HEK293 (cell line): Measurements from ENCODE around the gene SAMD1.

Experiments
- CTCF ChIA-PET: fragments of 350-600 bp; formaldehyde crosslinking; extraction: SDS; loops from one replicate; lab custom pipeline; 2021; ENCODE audit warnings: antibody characterized with exemption; lab: Yijun Ruan, JAX
- POLR2A ChIA-PET: fragments of 300-600 bp; formaldehyde crosslinking; extraction: SDS; loops from one replicate; lab custom pipeline; 2020; ENCODE audit warnings: antibody characterized with exemption, inconsistent platforms; lab: Yijun Ruan, JAX
- H3K27ac ChIP-seq: fragments of 200-500 bp; sonication (Bioruptor generic); 2 replicates; pipeline ENCODE4 v1.5.1; 2014; ENCODE audit warnings: low read depth, low read length, control low read depth, inconsistent platforms; ENCODE audit errors: extremely low read depth
- H3K36me3 ChIP-seq, 2 experiments: fragments of 200-500 bp in 1 of 2; sonication (Bioruptor generic) in 1 of 2; 1 replicate in 1 of 2; 2 replicates in 1 of 2; pipeline ENCODE4 v1.5.1; 2014 to 2017; ENCODE audit warnings: inconsistent platforms in 2 of 2, low read length in 2 of 2; ENCODE audit not compliant: control insufficient read depth in 2 of 2, insufficient read depth in 1 of 2
- H3K4me1 ChIP-seq: fragments of 200-500 bp; sonication (Bioruptor generic); 2 replicates; pipeline ENCODE4 v1.5.1; 2014; ENCODE audit warnings: mild to moderate bottlenecking, low read length, inconsistent platforms; ENCODE audit not compliant: control insufficient read depth, insufficient read depth
- H3K4me3 ChIP-seq: 2 replicates; pipeline ENCODE4 v1.5.1; 2011; ENCODE audit warnings: low read depth, mild to moderate bottlenecking, control low read depth, low read length, moderate library complexity
- H3K9me3 ChIP-seq: fragments of 200-500 bp; sonication (Bioruptor generic); 2 replicates; pipeline ENCODE4 v1.5.1; 2014; ENCODE audit warnings: low read depth, low read length, inconsistent platforms; ENCODE audit not compliant: control insufficient read depth, insufficient read depth
- BCL11A ChIP-seq: fragments of 450-650 bp; formaldehyde crosslinking; IDR thresholded peaks from 2 replicates; pipeline ENCODE4 v1.5.1; 2016; ENCODE audit warnings: low read depth, missing biosample characterization, missing genetic modification characterization
- BCL11B ChIP-seq: fragments of 450-650 bp; formaldehyde crosslinking; IDR thresholded peaks from 2 replicates; pipeline ENCODE4 v1.5.1; 2016; ENCODE audit warnings: low read depth, missing biosample characterization, missing genetic modification characterization
- OVOL3 ChIP-seq: fragments of 450-650 bp; formaldehyde crosslinking; IDR thresholded peaks from 2 replicates; pipeline ENCODE4 v1.5.1; 2016; ENCODE audit warnings: missing biosample characterization, missing genetic modification characterization
- PRDM10 ChIP-seq: fragments of 450-650 bp; formaldehyde crosslinking; IDR thresholded peaks from 2 replicates; pipeline ENCODE4 v1.5.1; 2016; ENCODE audit warnings: missing biosample characterization, missing genetic modification characterization
- SP7 ChIP-seq: fragments of 450-650 bp; formaldehyde crosslinking; IDR thresholded peaks from 2 replicates; pipeline ENCODE4 v1.5.1; 2016; ENCODE audit warnings: missing biosample characterization, missing genetic modification characterization
- ZBTB20 ChIP-seq: fragments of 450-650 bp; formaldehyde crosslinking; IDR thresholded peaks from 2 replicates; pipeline ENCODE4 v1.5.1; 2016; ENCODE audit warnings: missing biosample characterization, missing genetic modification characterization
- ZBTB21 ChIP-seq: fragments of 450-650 bp; formaldehyde crosslinking; IDR thresholded peaks from 2 replicates; pipeline ENCODE4 v1.5.1; 2017; ENCODE audit warnings: missing biosample characterization, missing genetic modification characterization
- ZIC2 ChIP-seq: fragments of 450-650 bp; formaldehyde crosslinking; IDR thresholded peaks from 2 replicates; pipeline ENCODE4 v1.5.1; 2016; ENCODE audit warnings: missing biosample characterization, missing genetic modification characterization
- ZNF16 ChIP-seq: fragments of 450-650 bp; formaldehyde crosslinking; IDR thresholded peaks from 2 replicates; pipeline ENCODE4 v1.5.1; 2016; ENCODE audit warnings: low read depth, missing biosample characterization, missing genetic modification characterization
- ZNF335 ChIP-seq: fragments of 450-650 bp; formaldehyde crosslinking; conservative IDR thresholded peaks from 2 replicates; pipeline ENCODE4 v1.5.1; 2016; ENCODE audit warnings: missing biosample characterization, missing genetic modification characterization
- ZNF362 ChIP-seq: fragments of 450-650 bp; formaldehyde crosslinking; IDR thresholded peaks from 2 replicates; pipeline ENCODE4 v1.5.1; 2016; ENCODE audit warnings: missing biosample characterization, missing genetic modification characterization
- ZNF398 ChIP-seq: fragments of 450-650 bp; formaldehyde crosslinking; IDR thresholded peaks from 2 replicates; pipeline ENCODE4 v1.5.1; 2017; ENCODE audit warnings: missing biosample characterization, missing genetic modification characterization
- ZNF449 ChIP-seq: fragments of 450-650 bp; formaldehyde crosslinking; IDR thresholded peaks from 2 replicates; pipeline ENCODE4 v1.5.1; 2017; ENCODE audit warnings: missing biosample characterization, mild to moderate bottlenecking, missing genetic modification characterization, moderate library complexity
- ZSCAN30 ChIP-seq: fragments of 450-650 bp; IDR thresholded peaks from 2 replicates; pipeline ENCODE4 v1.5.1; 2018; ENCODE audit warnings: missing biosample characterization, mild to moderate bottlenecking, missing genetic modification characterization, moderate library complexity
- ZXDB ChIP-seq: fragments of 450-650 bp; formaldehyde crosslinking; IDR thresholded peaks from 2 replicates; pipeline ENCODE4 v1.5.1; 2016; ENCODE audit warnings: missing biosample characterization, missing genetic modification characterization
- TF ChIP-seq, protein P1 (sequence below): fragments of 450-650 bp; formaldehyde crosslinking; IDR thresholded peaks from 2 replicates; pipeline ENCODE4 v1.5.1; 2016; ENCODE audit warnings: missing biosample characterization, missing genetic modification characterization
- TF ChIP-seq, protein P2 (sequence below): fragments of 450-650 bp; formaldehyde crosslinking; IDR thresholded peaks from 2 replicates; pipeline ENCODE4 v1.5.0; 2017; ENCODE audit warnings: missing biosample characterization, missing genetic modification characterization, borderline replicate concordance
- TF ChIP-seq, protein P3 (sequence below): fragments of 450-650 bp; formaldehyde crosslinking; IDR thresholded peaks from 2 replicates; pipeline ENCODE4 v1.5.1; 2016; ENCODE audit warnings: missing biosample characterization, missing genetic modification characterization

Gene SAMD1

DNA sequence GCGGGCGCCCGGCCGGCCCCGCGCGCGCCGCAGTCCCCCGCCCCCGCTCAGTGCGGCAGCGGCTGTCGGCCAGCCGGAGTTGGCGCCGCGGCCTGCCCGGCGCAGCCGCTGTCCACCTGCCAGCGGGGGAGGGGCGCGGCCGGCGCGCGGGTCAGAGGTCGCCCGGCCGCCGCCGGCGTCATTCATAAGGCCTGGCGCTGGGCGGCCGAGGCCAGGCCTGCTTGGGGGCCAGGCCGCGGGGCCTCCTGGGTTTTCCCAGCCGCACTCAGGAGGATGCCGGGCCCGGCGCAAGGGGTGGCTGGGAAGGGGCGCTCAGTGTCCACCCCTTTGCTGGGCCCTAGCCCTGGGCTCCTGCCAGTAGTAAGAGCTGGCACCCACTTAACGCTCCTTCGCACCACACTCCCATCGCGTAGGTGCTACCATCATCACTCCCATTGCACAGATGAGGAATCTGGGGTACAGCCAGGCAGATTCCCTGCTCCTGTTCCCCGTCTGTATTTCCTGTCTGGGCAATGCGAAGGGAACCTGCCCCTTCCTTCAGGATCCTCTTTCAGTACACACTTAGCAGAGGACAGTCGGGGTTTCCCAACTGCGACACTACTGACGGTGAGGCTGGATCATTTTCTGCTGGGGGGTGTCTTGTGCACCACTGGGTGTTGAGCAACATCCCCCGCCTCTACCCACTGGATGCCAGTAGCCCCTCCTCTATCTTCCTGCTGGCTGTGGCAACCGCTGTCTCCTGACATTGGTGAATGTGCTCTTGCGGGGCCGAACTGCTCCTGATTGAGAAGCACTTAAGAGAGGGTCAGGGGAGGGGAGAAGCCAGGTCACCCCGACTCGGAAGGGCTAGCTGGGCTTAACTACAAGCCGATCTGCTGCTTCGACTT is 27.9 kb upstream of the SAMD1 start (continued):
- peak; percentile 38; the same call in 1 of the 2 replicates for TF ChIP-seq BCL11A (tag by site-specific recombination)
- TF ChIP-seq ZXDB (tag by site-specific recombination), result peak; percentile 36; the same call in 1 of the 2 replicates
- peak; percentile 94 for TF ChIP-seq ZBTB20 (tag by site-specific recombination)
- TF ChIP-seq ZIC2 (tag by site-specific recombination), result peak; percentile 62
- TF ChIP-seq PRDM10 (tag by site-specific recombination), result peak; percentile 94
- peak; percentile 33 for TF ChIP-seq ZBTB21 (tag by site-specific recombination)
- TF ChIP-seq SP7 (tag by site-specific recombination), result peak; percentile 62
- peak; percentile 87 for TF ChIP-seq ZNF335
- TF ChIP-seq, protein P1, sequence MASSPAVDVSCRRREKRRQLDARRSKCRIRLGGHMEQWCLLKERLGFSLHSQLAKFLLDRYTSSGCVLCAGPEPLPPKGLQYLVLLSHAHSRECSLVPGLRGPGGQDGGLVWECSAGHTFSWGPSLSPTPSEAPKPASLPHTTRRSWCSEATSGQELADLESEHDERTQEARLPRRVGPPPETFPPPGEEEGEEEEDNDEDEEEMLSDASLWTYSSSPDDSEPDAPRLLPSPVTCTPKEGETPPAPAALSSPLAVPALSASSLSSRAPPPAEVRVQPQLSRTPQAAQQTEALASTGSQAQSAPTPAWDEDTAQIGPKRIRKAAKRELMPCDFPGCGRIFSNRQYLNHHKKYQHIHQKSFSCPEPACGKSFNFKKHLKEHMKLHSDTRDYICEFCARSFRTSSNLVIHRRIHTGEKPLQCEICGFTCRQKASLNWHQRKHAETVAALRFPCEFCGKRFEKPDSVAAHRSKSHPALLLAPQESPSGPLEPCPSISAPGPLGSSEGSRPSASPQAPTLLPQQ (tag by site-specific recombination), result peak; percentile 64
- 0 out of 2 replicates have a peak, but pooled peaks have one; percentile 41 for TF ChIP-seq ZSCAN30 (tag by site-specific recombination)
- no peak for TF ChIP-seq ZNF362 (tag by site-specific recombination)
- TF ChIP-seq BCL11B (tag by site-specific recombination), result peak; percentile 57; the same call in 1 of the 2 replicates
- TF ChIP-seq OVOL3 (tag by site-specific recombination), result no peak

DNA sequence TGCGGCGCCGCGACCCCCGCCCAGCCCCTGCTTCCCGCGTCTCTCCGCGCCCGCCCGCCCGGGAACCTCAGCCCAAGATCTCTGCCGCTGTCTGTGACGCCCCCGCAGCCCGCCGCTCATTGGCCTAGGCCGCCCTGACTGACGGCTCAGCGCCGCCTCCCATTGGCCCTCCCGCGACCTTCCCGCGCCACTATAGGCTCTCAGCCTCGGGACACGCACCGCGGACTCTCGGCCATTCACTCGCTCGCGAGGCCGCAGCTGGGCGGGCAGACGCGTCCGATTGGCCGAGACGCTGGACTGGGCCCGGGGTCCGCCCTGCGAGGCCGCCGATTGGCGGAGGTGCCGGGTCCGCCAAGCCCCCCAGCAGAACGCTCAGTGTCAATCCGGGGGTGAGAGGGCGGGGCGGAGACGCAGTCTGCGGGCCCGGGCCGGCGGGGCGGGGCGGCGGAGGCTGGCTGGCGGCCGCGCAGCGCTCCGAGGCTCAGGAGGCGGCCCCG is 27.2 kb upstream of the SAMD1 start, which contains the start of gene PRKACA:
PRKACA (minus strand) TSS at position 95 of the 497 bp plus-strand sequence. CDS start 215 bp downstream, outside the sequence.
- H3K4me3 ChIP-seq, result peak within 1 kb of the TSS; percentile 76
- peak within 1 kb of the TSS; percentile 47; the same call in 1 of the 2 replicates for H3K27ac ChIP-seq
- peaks cover 9% of the 10 kb centered on the region for H3K4me1 ChIP-seq
- ChIA-PET POLR2A (interaction anchor here (0.6 to 5.7 kb wide), 5 partner anchors 9 to 52 kb away, joined by 3 to 45 read pairs (median 4); partner anchors contain the start of gene ASF1B), CTCF (no interaction called here)
- no peaks in the 10 kb centered on the region for H3K9me3 ChIP-seq
- H3K36me3 ChIP-seq, result peaks cover 0 to 24% of the 10 kb centered on the region in 2 experiments; a peak in 2 of 3 replicates
- TF ChIP-seq ZNF16 (no peak), ZNF398 (tag by site-specific recombination) (no peak), ZNF449 (tag by site-specific recombination) (no peak)
- TF ChIP-seq, protein P2, sequence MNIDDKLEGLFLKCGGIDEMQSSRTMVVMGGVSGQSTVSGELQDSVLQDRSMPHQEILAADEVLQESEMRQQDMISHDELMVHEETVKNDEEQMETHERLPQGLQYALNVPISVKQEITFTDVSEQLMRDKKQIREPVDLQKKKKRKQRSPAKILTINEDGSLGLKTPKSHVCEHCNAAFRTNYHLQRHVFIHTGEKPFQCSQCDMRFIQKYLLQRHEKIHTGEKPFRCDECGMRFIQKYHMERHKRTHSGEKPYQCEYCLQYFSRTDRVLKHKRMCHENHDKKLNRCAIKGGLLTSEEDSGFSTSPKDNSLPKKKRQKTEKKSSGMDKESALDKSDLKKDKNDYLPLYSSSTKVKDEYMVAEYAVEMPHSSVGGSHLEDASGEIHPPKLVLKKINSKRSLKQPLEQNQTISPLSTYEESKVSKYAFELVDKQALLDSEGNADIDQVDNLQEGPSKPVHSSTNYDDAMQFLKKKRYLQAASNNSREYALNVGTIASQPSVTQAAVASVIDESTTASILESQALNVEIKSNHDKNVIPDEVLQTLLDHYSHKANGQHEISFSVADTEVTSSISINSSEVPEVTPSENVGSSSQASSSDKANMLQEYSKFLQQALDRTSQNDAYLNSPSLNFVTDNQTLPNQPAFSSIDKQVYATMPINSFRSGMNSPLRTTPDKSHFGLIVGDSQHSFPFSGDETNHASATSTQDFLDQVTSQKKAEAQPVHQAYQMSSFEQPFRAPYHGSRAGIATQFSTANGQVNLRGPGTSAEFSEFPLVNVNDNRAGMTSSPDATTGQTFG (tag by site-specific recombination), result no peak
- TF ChIP-seq, protein P3, sequence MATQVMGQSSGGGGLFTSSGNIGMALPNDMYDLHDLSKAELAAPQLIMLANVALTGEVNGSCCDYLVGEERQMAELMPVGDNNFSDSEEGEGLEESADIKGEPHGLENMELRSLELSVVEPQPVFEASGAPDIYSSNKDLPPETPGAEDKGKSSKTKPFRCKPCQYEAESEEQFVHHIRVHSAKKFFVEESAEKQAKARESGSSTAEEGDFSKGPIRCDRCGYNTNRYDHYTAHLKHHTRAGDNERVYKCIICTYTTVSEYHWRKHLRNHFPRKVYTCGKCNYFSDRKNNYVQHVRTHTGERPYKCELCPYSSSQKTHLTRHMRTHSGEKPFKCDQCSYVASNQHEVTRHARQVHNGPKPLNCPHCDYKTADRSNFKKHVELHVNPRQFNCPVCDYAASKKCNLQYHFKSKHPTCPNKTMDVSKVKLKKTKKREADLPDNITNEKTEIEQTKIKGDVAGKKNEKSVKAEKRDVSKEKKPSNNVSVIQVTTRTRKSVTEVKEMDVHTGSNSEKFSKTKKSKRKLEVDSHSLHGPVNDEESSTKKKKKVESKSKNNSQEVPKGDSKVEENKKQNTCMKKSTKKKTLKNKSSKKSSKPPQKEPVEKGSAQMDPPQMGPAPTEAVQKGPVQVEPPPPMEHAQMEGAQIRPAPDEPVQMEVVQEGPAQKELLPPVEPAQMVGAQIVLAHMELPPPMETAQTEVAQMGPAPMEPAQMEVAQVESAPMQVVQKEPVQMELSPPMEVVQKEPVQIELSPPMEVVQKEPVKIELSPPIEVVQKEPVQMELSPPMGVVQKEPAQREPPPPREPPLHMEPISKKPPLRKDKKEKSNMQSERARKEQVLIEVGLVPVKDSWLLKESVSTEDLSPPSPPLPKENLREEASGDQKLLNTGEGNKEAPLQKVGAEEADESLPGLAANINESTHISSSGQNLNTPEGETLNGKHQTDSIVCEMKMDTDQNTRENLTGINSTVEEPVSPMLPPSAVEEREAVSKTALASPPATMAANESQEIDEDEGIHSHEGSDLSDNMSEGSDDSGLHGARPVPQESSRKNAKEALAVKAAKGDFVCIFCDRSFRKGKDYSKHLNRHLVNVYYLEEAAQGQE (tag by site-specific recombination), result no peak
